ENCODE results near the gene RNF130. TPM values are rescaled to one million over a fixed set of nuclear protein-coding genes. Genes with fewer than 3 reads are reported as not detected.

The RNF130 gene
- total RNA-seq, 4 donors from 2014 or later, result 84.7 to 105 (median 98.5) TPM

DNA sequence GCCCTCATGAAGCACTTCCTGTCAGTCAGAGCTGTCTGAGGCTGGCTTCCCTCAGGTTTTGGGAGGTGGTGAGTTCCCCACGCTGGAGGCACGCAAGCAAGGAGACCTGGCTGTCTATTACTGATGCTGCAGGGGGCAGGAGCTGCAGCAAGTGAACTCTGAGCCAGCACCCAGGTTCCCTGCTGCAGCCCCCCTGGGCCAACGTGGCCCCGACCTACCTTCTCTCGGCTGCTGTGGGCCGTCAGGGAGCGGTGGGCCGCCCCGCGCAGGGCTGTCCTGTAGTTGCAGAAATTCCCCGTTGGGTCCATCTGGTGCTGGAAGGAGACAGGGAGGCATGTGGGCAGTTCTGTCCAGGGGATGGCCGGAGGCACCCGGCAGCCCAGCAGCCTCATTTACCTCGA lies 46.8 kb upstream of the RNF130 start:
- Histone ChIP-seq H3K9me3 (no peaks in the 10 kb centered on the region), H3K4me3 (no peak overlapping the region), H3K27me3 (peaks cover 39% of the 10 kb centered on the region), H3K4me1 (no peaks in the 10 kb centered on the region), H3K36me3 (no peaks in the 10 kb centered on the region), H3K27ac (no peak overlapping the region)
- ATAC-seq, result no peak
- 92% methylated on average over 2 of the region's 14 CpGs; no CpG with 5 or more reads in 1 of the 2 donors for WGBS, 2 donors (ENCODE audit: low coverage in 1 of 2)
- TF ChIP-seq, protein P1, sequence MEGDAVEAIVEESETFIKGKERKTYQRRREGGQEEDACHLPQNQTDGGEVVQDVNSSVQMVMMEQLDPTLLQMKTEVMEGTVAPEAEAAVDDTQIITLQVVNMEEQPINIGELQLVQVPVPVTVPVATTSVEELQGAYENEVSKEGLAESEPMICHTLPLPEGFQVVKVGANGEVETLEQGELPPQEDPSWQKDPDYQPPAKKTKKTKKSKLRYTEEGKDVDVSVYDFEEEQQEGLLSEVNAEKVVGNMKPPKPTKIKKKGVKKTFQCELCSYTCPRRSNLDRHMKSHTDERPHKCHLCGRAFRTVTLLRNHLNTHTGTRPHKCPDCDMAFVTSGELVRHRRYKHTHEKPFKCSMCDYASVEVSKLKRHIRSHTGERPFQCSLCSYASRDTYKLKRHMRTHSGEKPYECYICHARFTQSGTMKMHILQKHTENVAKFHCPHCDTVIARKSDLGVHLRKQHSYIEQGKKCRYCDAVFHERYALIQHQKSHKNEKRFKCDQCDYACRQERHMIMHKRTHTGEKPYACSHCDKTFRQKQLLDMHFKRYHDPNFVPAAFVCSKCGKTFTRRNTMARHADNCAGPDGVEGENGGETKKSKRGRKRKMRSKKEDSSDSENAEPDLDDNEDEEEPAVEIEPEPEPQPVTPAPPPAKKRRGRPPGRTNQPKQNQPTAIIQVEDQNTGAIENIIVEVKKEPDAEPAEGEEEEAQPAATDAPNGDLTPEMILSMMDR (IDR thresholded peaks at IDR 0.05), result no peak
- TF ChIP-seq POLR2A (IDR thresholded peaks at IDR 0.05) (no peak), EP300 (IDR thresholded peaks at IDR 0.05) (no peak), POLR2AphosphoS5 (IDR thresholded peaks at IDR 0.05) (no peak)

DNA sequence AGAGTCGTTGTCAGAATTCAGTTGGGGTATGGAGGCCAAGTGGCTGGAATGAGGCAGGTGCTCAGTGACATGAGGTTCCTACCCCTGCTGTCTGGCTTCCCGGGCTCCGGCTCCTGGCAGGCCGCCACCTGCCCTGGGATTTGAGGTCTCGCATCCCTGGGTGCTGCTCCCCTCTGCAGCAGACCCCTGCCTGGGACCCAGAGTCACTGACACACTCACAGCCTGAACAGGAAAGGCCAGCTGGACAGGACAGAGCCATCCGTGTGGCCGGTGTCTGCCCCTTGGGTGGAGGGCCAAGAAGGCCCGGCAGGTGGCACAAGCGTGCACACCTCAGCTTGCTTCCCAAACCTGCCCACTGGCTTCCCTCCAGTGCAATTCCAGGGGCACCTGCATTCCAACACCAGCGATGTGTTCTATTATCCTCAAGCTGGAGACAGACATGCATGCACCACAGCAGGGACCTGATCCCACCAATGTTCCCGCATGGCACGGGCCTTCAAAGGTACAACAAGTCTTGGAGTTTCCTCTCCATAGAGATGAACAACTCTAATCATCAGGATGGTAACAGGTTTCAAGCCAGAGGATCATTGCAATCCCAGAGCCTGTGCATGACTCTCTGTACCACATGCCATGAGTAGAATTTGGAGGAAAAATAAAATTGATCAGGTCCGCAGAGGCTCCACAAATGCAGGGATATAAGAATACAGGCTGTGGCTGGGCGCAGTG lies 45.6 kb upstream of the RNF130 start:
- 90 to 94% methylated on average over 2 to 5 of the region's 14 CpGs for WGBS, 2 donors (ENCODE audit: low coverage in 1 of 2)
- no peaks in the 10 kb centered on the region for H3K9me3 ChIP-seq
- H3K27ac ChIP-seq, result no peak overlapping the region
- H3K27me3 ChIP-seq, result peaks cover 41% of the 10 kb centered on the region
- no peaks in the 10 kb centered on the region for H3K4me1 ChIP-seq
- TF ChIP-seq POLR2AphosphoS5 (IDR thresholded peaks at IDR 0.05) (no peak), POLR2A (IDR thresholded peaks at IDR 0.05) (no peak), EP300 (IDR thresholded peaks at IDR 0.05) (no peak)
- TF ChIP-seq, protein P1 (IDR thresholded peaks at IDR 0.05), result no peak
- no peaks in the 10 kb centered on the region for H3K36me3 ChIP-seq
- no peak overlapping the region for H3K4me3 ChIP-seq
- no peak for ATAC-seq

DNA sequence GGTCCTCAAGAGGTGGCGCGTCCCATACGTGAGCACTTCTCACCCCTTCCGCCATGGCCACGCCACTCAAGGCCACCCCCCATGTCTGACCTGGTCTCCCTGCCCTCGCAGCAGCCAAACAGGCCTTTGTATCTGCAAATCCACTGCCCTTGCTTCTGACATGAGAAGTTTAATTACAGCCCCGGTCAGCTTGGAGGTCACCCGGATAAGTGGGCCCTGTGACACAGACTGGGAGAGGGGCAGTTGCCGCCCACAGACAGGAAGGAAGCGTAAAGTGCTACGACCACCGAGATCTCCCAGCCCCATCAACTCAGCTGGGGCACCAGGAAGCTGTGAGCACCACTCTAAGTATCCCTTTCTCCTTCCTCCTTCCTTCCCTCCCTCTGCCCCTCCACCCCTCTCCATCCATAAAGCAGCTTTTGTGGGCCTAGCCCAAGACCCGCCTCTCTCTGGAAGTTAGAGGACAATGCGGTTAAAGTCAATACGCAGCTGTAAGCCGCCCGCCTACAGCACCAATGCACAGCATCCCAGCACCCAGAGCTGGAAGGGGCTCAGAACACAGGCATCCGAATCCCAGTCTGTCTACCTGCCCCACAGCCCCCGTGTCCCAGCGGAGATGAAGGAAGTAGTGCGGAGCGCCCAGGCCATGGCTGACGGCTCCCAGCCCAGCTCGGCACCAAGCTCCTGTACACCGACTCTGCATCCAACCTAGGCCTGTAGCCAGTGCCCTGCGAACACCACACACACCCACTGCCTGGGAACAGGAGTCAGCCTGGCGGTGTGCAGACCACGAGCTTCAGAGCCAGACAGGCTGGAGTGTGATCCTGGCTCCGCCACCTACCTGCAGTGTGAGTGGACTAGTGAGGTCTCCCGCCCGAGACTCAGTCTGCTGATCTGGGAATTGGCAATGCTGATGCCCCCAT lies 44.8 kb upstream of the RNF130 start:
- Histone ChIP-seq H3K4me3 (no peak overlapping the region), H3K4me1 (no peaks in the 10 kb centered on the region), H3K36me3 (no peaks in the 10 kb centered on the region), H3K27ac (peak overlapping the region in 1 of 4 donors; percentile 32), H3K27me3 (peaks cover 43% of the 10 kb centered on the region), H3K9me3 (no peaks in the 10 kb centered on the region)
- ATAC-seq, result no peak
- TF ChIP-seq POLR2AphosphoS5 (IDR thresholded peaks at IDR 0.05), result no peak
- no peak for TF ChIP-seq EP300 (IDR thresholded peaks at IDR 0.05)
- TF ChIP-seq, protein P1 (IDR thresholded peaks at IDR 0.05), result no peak
- no peak for TF ChIP-seq POLR2A (IDR thresholded peaks at IDR 0.05)
- WGBS, 2 donors (ENCODE audit: low coverage in 1 of 2), result 46 to 100% methylated on average over 5 to 6 of the region's 31 CpGs

DNA sequence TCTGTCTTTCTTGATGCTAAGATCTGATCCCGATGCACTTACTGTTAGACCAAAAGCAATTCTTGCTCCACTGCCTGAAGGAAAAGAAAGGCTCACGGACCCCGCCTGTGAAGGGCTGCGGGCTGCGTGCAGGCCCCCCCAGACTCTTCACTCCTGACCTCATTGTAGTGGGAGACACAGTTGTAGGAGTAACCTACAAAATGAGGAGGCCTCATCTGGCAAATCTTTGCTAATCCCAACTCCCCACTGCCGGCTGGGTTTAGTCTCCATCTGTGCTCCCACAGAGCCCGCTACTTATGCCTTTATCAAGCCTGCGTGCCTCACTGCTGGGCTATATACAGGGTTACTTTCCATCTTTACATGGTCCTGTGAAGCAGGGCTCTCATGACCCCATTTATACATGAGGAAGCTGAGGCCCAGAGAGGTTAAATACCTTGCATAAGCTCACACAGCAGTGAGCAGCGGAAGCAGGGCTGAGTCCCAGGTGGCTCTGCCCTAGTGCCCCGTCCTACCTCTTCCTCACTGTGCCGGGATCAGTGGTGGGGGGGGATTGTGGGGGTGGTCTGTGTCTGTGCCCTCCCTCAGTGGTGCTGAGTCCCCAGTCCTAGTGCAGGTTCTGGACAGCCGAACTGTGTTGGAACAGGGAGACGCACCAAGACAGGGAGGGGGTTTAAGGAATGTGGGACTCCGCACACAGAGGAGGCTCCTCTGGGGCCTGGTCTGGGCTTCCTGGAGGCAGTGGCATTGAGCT lies 43.9 kb upstream of the RNF130 start:
- TF ChIP-seq, protein P1 (IDR thresholded peaks at IDR 0.05), result no peak
- TF ChIP-seq POLR2A (IDR thresholded peaks at IDR 0.05) (no peak), POLR2AphosphoS5 (IDR thresholded peaks at IDR 0.05) (no peak)

More for the DNA sequence above, 43.9 kb upstream of the RNF130 start:
- Histone ChIP-seq H3K27ac (peak overlapping the region in 1 of 4 donors; percentile 15), H3K4me3 (no peak overlapping the region), H3K4me1 (no peaks in the 10 kb centered on the region), H3K9me3 (no peaks in the 10 kb centered on the region), H3K27me3 (peaks cover 39% of the 10 kb centered on the region), H3K36me3 (no peaks in the 10 kb centered on the region)
- 67 to 100% methylated on average over 1 to 8 of the region's 14 CpGs for WGBS, 2 donors (ENCODE audit: low coverage in 1 of 2)
- no peak for ATAC-seq
